SW 1271 (cell line): ENCODE measurements around the gene SGPL1.
"Not testable (repeated sequence)": the region's sequence is repeated elsewhere in the genome, so short reads cannot be mapped to it uniquely, and the experiment has no call there.

Experiments used
- DNase-seq, 2 experiments: peaks; one replicate each; lab custom pipeline; 2025; lab: John Stamatoyannopoulos, UW

SGPL1 gene

GRCh38 chr10:70906031-70906783, 90.5 kb downstream of the SGPL1 start:
- no peak for DNase-seq

- DNase-seq = no peak
Observed at GRCh38 chr10:70906953-70907636, 91.3 kb downstream of the SGPL1 start.

DNA sequence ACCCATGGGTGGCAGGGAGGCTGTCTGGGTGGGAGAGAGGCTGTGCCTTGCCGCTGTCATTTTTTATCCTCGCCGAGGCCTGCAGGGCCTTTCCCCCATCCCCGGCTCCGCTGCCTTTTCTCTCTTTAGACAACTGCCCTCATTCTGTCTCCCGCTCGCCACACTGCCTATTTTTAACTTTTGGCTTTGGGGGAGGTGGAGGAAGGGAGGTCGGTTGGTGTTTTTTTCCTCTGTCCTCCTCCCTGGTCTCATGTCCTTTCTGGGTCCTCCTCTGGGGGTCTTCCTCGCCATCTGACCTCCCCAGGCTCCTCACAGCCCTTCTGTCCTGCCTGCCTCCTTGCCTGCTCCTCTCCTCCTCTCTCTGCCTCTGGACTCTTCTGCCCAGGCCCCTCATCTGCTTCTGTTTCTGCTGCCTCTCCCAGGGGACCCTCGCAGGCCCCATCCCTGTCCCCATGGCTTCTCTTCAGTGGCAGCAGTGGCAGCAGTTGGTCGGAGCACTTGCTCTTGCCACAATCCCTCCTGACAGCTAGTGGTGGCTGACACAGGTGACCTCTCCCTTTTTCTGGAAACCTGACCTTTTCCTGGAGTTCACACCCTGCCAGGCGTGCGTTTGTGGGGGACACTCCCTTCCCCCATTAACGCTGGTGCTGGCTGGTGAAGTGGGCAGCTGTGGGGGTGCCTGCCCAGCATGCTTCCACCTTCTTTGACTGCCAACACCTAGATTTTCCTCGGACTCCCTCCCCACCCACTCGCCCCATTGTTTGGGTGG, 92.1 kb downstream of the SGPL1 start:
- DNase-seq = no peak

- no peak for DNase-seq
Observed at GRCh38 chr10:70908406-70909296, 92.9 kb downstream of the SGPL1 start.

DNA sequence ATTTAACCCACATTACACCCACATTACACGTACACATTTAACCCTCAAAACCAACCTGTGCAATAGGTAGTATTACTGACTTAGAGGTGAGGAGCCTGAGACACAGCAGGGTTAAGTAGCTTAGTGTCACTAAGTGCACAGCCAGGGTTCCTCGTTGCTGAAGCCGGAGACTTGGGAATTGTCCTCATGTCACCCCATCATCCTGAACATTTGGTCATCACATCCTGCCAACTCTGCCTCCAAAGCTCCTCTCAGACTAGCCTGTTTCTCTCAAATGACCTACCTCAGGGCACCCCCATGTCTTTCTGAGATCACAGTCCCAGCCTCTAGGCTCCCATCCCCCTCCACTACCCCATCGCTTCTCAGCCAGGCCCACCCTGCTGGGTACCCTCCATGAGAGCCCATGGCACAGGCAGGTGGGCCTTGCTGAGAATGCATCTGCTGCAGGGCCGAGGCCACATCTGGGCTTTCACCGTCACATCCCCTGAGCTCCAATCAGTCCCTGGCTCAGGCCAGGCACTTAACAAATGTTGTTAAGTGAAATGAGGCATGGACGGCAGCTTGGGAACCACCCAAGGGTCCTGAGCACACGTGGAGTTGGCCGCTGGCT, 93.7 kb downstream of the SGPL1 start:
- DNase-seq = no peak

- DNase-seq = no peak
Observed at GRCh38 chr10:70910486-70911341, 95.0 kb downstream of the SGPL1 start.

- DNase-seq = no peak
Observed at GRCh38 chr10:70911386-70911785, 95.6 kb downstream of the SGPL1 start.

DNA sequence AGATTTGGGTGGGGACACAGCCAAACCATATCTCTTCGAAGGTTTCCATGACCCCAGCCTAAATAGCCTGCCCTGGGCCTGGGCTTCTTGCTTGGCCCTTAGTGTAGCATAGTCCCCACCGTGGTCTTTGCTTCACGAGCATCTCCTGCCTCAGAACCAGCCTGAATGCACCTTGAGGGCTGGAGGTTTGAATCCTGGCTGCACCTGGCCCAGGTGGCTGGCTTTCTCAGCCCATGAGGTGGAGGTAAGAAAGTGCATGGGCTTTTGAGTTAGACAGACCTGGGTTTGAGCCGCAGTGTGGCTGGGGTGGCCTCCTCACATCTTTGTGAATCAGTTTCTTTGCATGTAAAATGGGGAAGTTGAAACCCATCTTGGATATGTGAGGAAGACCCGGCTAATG, 96.8 kb downstream of the SGPL1 start:
- no peak for DNase-seq

DNA sequence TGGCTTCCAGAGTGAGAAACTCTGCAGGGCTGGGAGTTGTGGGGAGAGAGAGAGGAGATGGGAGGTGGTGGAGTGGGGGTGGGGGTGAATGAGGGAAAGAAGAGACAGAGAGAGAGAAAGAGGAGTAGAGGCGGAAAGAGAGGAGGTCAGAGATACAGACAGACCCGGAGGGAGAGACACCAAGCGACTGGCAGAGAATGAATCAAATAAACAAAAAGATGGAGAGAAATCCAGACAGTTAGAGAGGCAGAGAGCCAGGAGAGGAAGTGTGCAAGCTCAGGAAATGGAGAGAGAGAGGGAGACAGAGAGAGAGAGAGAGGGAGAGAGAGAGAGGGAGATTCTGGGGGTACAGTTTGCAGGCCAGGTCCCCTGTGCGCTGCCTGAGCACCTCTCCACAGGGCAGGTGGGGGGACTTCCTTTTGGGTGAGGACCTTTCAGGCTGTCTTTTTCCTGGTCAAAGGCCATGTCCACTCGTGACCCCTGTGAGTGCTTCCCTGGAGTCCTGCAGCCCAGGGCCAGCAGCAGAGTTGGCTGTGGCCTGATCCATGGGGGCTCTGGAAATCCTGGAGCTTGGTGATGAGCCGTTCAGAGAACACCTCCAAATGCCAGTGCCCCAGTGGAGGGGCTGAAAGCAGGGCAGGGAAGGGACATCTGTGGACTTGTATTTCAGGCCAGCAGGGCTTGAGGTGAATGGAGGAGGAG, 97.6 kb downstream of the SGPL1 start:
- DNase-seq = no peak

- no peak for DNase-seq
Observed at GRCh38 chr10:70913893-70914240, 98.1 kb downstream of the SGPL1 start.

DNA sequence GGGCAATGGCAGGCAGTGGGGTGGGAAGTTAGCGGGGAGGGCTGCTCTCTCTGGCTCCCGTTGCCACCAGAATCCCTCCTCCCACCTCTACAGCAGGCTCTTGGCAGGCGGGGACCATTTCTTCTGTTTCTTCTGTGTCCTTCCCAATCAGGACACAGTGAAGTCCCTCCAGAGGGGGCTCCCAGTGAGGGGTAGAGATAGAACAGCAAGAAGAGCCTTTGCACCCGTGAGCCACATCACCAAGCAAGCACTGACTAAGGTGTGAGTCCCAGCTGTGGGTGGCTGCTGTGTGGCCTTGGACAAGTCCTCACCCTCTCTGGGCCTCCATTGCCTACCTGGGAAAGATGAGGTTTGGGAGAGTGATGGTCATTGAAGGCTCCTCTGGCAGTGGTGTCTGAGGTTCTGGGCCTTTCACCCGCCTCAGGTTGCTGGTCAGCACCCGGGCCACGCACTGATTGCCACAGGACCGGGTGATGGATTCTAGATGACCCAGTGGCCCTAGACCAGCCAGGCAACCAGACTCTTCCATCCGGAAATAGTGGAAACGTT, 98.6 kb downstream of the SGPL1 start:
- DNase-seq = no peak

GRCh38 chr10:70915206-70915605, 99.5 kb downstream of the SGPL1 start:
- no peak for DNase-seq

GRCh38 chr10:70915806-70916205, 100.1 kb downstream of the SGPL1 start:
- no peak for DNase-seq

DNA sequence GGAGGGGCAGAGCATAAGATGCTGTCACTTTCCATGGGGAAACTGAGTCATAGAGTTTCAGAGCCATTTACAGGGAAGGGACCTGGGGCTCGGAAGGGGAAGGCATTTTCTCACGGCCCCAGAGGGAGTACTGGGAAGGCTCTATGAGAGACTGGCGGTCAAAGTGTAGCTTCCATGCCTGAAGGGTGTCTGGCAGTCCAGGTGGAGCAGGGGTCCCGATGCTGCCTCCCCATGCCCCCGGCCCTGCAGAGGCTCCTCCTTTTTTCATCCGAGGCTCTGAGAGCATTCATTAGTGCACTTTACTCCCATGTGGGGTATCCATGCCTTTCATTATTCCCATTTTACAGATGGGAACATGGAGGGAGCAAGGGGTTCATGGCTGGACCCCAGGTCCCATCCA, 100.5 kb downstream of the SGPL1 start:
- DNase-seq = no peak

DNA sequence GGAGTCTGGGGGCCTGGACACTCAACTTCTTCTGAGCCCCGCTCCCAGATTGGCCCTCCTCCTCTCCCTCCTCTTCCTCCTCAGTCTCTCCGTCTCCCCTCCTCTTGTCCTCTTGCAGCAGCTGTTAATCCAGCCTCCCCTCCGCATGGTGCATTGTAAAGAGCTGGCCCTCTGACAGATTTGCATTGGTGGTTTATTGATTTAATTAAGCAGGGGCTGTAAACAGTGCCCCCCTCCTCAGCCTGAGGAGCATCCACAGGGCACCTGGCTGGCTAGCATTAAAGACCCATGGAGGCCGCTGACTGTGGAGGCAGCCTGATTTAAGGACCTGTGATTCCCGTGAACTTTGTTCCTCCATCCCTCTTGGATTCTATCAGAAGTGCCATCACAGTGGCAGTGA, 101.5 kb downstream of the SGPL1 start:
- DNase-seq = no peak

GRCh38 chr10:70917635-70918034, 101.9 kb downstream of the SGPL1 start:
- DNase-seq = no peak

DNA sequence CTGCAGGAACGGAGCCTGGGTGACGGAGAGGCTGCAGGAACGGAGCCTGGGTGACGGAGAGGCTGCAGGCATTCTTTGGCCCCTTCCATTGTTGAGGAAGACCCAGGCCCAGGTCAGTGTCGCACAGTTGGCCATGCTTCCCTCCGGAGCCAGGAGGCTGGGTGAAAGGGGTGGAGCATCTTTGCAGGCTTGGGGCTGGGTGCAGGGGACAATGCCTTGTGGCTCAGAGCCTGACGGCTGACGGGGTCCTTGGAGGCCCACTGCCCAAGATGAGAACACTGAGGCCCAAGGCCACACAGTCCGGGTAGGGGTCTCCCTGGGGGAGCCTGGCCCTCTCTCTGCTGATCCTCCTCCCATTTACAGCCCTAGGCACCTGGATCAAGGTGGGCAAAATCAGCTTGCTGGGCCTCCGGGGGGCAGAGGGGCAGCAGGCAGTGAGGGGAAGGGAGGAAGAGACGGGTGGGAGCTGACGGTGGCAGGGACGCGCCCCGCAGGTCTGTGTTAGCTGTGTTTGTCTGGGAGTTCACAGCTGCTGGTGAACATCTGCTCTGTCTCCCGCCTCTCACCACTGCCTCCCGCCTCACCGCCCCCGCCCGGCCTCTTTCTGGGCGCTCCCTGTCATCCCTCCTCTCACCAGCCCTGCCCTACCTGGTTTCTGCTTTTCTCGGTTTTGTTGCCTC, 103.2 kb downstream of the SGPL1 start:
- DNase-seq = no peak

GRCh38 chr10:70919906-70920305, 104.2 kb downstream of the SGPL1 start:
- DNase-seq = not testable (repeated sequence)

DNA sequence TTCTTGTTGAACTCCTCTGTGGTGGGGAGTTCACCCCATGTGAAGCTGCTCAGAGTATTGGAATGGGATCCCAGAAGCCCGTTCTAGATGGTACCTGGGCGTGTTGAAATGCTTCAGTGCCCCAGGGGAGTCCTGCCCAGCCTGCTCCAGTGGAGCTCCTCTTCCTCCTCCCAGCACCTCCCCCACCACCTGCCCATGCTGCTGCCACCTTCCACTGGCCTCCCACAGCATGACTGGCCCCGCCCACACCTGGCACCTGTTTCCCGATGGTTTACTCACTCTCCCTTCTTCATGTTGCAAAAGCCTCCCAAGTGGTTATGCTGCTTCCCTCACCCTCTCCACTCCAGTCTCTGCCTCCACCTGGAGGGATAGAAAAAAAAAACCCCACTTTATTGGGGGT, 104.8 kb downstream of the SGPL1 start:
- no peak for DNase-seq
